Vagina (tissue), 2 donors: ENCODE data around the gene HNRNPM. TPM values are rescaled to one million over a fixed set of nuclear protein-coding genes. Genes with fewer than 3 reads are reported as not detected.
"Not testable (repeated sequence)": the region's sequence is repeated elsewhere in the genome, so short reads cannot be mapped to it uniquely, and the experiment has no call there.

Experiments
- DNase-seq, 2 donors: peaks; one replicate each; pipeline ENCODE4 v3.0.0-alpha.2; 2017; ENCODE audit errors: extremely low spot score in 2 of 2
- H3K27ac ChIP-seq: fragments of 200-600 bp; sonication (generic); one replicate; pipeline ENCODE4 v1.5.1; 2019
- H3K27me3 ChIP-seq: fragments of 200-600 bp; sonication (generic); one replicate; pipeline ENCODE4 v1.5.1; 2019
- H3K36me3 ChIP-seq, 2 donors: fragments of 200-600 bp; sonication (generic); one replicate each; pipeline ENCODE4 v1.5.1; 2017 to 2019
- H3K4me1 ChIP-seq: fragments of 200-600 bp; sonication (generic); one replicate; pipeline ENCODE4 v1.5.1; 2019
- H3K4me3 ChIP-seq, 2 donors: fragments of 200-600 bp; sonication (generic); 1 replicate in 1 of 2; 2 replicates in 1 of 2; pipeline ENCODE4 v1.5.1; 2016 to 2019
- H3K9me3 ChIP-seq: fragments of 200-600 bp; sonication (generic); one replicate; pipeline ENCODE4 v1.5.1; 2019
- POLR2A ChIP-seq, 2 donors: fragments of 450-650 bp; IDR thresholded peaks; one replicate each; pipeline ENCODE4 v1.6.1; 2017; ENCODE audit warnings: antibody characterized with exemption in 2 of 2, mild to moderate bottlenecking in 2 of 2, moderate library complexity in 2 of 2
- POLR2AphosphoS5 ChIP-seq, 2 donors: sonication (generic); formaldehyde crosslinking; IDR thresholded peaks; one replicate each; pipeline ENCODE4 v1.9.0; 2017; ENCODE audit warnings: antibody characterized with exemption in 2 of 2, mild to moderate bottlenecking in 2 of 2, low read depth in 1 of 2; ENCODE audit not compliant: insufficient read depth in 1 of 2
- intact Hi-C: fragments of 100-400 bp; cut with DNase I; formaldehyde crosslinking; loops from one replicate; pipeline ENCODE4 v1.15.1; 2023
- total RNA-seq: library from RNA; depleted of rRNA; stranded (reverse); fragments of >200 nt; gene quantifications from one replicate; pipeline ENCODE4 v1.2.3, GENCODE V29; 2016
- TF ChIP-seq, protein P1 (sequence below), 3 experiments: fragments of 450-650 bp in 2 of 3; fragments of 200-600 bp in 1 of 3; sonication (generic) in 1 of 3; IDR thresholded peaks; one replicate each; pipeline ENCODE4 v1.5.1; 2017 to 2019; ENCODE audit warnings: antibody characterized with exemption in 3 of 3, mild to moderate bottlenecking in 2 of 3, moderate library complexity in 2 of 3

Gene HNRNPM
- total RNA-seq, 1 donor from 2014 or later, result 140 TPM

DNA sequence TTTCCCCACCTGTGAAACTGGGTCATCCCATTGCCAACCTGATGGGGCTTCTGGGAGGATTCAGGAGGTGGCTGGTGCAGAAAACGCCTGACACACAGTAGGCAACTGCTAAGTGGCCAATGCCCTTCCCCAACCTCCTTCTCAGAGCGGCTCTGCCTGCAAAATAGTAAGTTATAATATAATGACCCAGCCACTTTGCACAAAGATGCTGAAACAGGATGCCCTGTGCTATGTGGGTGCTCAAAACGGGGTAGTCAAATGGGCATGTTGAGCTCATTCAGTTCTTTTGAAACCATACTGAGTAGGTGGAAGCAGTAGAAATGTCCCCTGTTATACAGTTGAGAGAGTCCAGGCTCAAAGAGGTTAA lies 31.2 kb upstream of the HNRNPM start:
- DNase-seq, result no peak
- intact Hi-C loops, result loop anchor here (5.0 kb wide), 1 partner anchor 99 kb away; the partner anchor contains the start of gene ZNF414
- peak overlapping the region; percentile 69 to 87 for H3K4me3 ChIP-seq
- TF ChIP-seq, protein P1, sequence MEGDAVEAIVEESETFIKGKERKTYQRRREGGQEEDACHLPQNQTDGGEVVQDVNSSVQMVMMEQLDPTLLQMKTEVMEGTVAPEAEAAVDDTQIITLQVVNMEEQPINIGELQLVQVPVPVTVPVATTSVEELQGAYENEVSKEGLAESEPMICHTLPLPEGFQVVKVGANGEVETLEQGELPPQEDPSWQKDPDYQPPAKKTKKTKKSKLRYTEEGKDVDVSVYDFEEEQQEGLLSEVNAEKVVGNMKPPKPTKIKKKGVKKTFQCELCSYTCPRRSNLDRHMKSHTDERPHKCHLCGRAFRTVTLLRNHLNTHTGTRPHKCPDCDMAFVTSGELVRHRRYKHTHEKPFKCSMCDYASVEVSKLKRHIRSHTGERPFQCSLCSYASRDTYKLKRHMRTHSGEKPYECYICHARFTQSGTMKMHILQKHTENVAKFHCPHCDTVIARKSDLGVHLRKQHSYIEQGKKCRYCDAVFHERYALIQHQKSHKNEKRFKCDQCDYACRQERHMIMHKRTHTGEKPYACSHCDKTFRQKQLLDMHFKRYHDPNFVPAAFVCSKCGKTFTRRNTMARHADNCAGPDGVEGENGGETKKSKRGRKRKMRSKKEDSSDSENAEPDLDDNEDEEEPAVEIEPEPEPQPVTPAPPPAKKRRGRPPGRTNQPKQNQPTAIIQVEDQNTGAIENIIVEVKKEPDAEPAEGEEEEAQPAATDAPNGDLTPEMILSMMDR (IDR thresholded peaks at IDR 0.05), result no peak
- TF ChIP-seq POLR2AphosphoS5 (IDR thresholded peaks at IDR 0.05; ENCODE audit: insufficient read depth in 1 of 2, low read depth in 1 of 2), result no peak
- no peak for TF ChIP-seq POLR2A (IDR thresholded peaks at IDR 0.05)
- H3K27ac ChIP-seq, result no peak overlapping the region
- H3K27me3 ChIP-seq, result no peaks in the 10 kb centered on the region
- no peaks in the 10 kb centered on the region for H3K36me3 ChIP-seq
- no peaks in the 10 kb centered on the region for H3K9me3 ChIP-seq
- peaks cover 25% of the 10 kb centered on the region for H3K4me1 ChIP-seq

DNA sequence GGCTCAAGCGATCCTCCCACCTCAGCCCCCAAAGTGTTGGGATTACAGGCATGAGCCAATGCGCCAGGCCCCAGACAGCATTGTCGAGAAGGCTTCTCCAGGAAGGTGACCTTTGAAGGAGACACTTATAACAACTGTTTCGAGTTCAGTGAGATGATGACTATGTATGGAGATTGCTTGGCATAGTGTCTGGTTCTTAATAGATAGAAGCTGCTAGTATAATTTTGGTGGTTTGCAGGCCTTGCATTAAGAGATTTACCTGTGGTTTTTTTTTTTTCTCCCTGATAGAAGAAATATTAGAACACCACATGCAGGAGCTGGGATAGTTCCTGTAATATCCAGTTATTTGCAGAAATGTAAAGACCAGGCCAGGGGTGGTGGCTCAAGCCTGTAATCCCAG lies 28.0 kb upstream of the HNRNPM start:
- Histone ChIP-seq H3K27ac (no peak overlapping the region), H3K27me3 (no peaks in the 10 kb centered on the region), H3K9me3 (no peaks in the 10 kb centered on the region), H3K36me3 (no peaks in the 10 kb centered on the region), H3K4me3 (no peak overlapping the region), H3K4me1 (peaks cover 25% of the 10 kb centered on the region)
- DNase-seq, result no peak
- no peak for TF ChIP-seq POLR2A (IDR thresholded peaks at IDR 0.05)
- TF ChIP-seq POLR2AphosphoS5 (IDR thresholded peaks at IDR 0.05; ENCODE audit: insufficient read depth in 1 of 2, low read depth in 1 of 2), result no peak
- TF ChIP-seq, protein P1 (IDR thresholded peaks at IDR 0.05), result no peak
- intact Hi-C loops, result no loop called here

DNA sequence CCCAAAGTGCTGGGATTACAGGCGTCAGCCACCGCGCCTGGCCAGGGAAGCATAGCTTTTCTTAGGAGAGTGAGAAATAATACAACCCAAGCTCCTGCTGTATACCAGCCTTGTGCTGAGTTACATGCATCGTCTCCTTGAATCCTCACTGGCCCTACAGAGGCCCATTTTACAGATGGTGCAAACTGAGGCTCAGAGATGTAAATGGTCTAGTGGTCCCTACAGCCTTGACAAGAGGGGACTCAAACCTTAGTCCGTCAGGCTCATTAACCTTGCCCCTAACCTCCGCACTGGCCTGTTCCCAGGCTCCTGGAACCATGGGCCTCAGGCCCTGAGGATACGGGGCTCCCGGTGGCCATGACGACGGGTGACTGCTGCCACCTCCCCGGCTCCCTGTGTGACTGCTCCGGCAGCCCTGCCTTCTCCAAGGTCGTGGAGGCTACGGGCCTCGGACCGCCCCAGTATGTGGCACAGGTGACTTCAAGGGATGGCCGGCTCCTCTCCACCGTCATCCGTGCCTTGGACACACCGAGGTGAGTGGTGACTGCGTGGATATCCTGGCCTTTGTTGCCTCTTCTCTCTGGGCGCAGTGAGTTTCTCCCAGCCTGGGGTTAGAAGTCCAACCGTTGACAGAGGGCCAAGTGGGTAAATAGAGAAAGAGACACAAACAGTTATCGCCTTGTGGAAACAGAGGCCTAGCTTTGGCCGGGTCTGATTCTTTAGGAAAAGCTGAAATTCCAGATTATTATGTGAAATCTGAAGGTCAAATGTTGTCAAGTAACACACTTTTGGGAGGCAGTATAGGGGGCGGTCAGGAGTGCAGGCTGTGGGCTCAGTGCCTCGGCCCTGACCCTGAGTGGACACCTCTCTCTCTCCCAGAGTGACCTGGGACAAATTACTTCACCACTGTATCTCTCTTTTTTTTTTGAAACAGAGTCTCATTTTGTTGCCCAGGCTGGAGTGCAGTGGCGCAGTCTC lies 23.0 kb upstream of the HNRNPM start:
- Histone ChIP-seq H3K27ac (no peak overlapping the region), H3K4me1 (peaks cover 19% of the 10 kb centered on the region), H3K27me3 (no peaks in the 10 kb centered on the region), H3K4me3 (no peak overlapping the region), H3K36me3 (peaks cover 0 to 5% of the 10 kb centered on the region in 2 donors), H3K9me3 (no peaks in the 10 kb centered on the region)
- DNase-seq, result no peak
- TF ChIP-seq, protein P1 (IDR thresholded peaks at IDR 0.05), result no peak
- TF ChIP-seq POLR2AphosphoS5 (IDR thresholded peaks at IDR 0.05; ENCODE audit: insufficient read depth in 1 of 2, low read depth in 1 of 2), result no peak
- TF ChIP-seq POLR2A (IDR thresholded peaks at IDR 0.05), result no peak
- intact Hi-C loops, result no loop called here

DNA sequence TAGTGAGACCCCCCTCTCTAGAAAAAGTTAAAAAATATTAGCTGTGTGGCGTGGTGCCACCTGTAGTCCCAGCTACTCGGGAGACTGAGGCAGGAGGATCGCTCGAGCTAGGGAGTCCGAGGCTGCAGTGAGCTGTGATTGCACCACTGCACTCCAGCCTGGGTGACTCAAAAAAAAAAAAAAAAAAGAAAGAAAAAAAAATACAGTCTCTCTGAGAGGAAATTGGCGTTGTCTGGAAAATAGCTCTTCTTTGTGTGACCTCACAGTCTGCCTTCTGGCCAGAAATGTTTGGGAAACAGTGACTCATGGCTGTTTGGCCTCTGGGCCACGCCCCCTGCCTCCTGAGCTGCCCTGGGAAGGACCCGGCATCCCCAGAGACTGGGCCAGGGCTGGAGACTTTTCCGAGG lies 21.0 kb upstream of the HNRNPM start:
- intact Hi-C loops, result no loop called here
- Histone ChIP-seq H3K4me1 (peaks cover 14% of the 10 kb centered on the region), H3K36me3 (peaks cover 0 to 5% of the 10 kb centered on the region in 2 donors), H3K4me3 (peak overlapping the region; percentile 2 to 25), H3K27me3 (no peaks in the 10 kb centered on the region), H3K9me3 (no peaks in the 10 kb centered on the region), H3K27ac (peak overlapping the region; percentile 76)
- DNase-seq, result peak in 1 of 2 donors; percentile 95
- TF ChIP-seq, protein P1 (IDR thresholded peaks at IDR 0.05), result no peak
- TF ChIP-seq POLR2AphosphoS5 (IDR thresholded peaks at IDR 0.05; ENCODE audit: insufficient read depth in 1 of 2, low read depth in 1 of 2), result peak; percentile 86 to 96

DNA sequence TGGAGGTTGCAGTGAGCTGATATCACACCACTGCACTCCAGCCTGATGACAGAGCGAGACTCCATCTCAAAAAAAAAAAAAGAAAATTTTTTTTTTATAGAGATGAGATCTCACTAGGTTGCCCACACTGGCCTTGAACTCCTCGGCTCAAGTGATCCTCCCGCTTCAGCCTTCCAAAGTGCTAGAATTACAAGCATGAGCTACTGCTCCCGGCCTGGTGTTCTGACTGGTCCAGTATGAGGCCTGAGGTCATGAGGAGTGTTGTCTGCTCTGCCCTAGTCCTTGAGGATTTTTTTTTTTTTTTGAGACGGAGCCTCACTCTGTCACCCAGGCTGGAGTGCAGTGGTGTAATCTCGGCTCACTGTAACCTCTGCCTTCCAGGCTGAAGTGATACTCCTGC lies 19.4 kb upstream of the HNRNPM start:
- not testable (repeated sequence) for H3K36me3 ChIP-seq
- H3K27ac ChIP-seq, result peak overlapping the region; percentile 76

More for the DNA sequence above, 19.4 kb upstream of the HNRNPM start:
- intact Hi-C loops, H3K4me3 ChIP-seq, H3K9me3 ChIP-seq, H3K27me3 ChIP-seq, DNase-seq: not testable (repeated sequence)
- H3K4me1 ChIP-seq, result peaks cover 14% of the 10 kb centered on the region
